GM18867 (cell line): ENCODE data around the gene WDR59.
"Not testable (repeated sequence)": the region's sequence is repeated elsewhere in the genome, so short reads cannot be mapped to it uniquely, and the experiment has no call there.

Source experiments
- ATAC-seq: cut with Tn5 transposase; IDR thresholded peaks from one replicate; pipeline ENCODE4 v1.9.1; 2021; ENCODE audit warnings: mild to moderate bottlenecking, moderate library complexity; ENCODE audit not compliant: unreplicated experiment

WDR59 gene, protein sequence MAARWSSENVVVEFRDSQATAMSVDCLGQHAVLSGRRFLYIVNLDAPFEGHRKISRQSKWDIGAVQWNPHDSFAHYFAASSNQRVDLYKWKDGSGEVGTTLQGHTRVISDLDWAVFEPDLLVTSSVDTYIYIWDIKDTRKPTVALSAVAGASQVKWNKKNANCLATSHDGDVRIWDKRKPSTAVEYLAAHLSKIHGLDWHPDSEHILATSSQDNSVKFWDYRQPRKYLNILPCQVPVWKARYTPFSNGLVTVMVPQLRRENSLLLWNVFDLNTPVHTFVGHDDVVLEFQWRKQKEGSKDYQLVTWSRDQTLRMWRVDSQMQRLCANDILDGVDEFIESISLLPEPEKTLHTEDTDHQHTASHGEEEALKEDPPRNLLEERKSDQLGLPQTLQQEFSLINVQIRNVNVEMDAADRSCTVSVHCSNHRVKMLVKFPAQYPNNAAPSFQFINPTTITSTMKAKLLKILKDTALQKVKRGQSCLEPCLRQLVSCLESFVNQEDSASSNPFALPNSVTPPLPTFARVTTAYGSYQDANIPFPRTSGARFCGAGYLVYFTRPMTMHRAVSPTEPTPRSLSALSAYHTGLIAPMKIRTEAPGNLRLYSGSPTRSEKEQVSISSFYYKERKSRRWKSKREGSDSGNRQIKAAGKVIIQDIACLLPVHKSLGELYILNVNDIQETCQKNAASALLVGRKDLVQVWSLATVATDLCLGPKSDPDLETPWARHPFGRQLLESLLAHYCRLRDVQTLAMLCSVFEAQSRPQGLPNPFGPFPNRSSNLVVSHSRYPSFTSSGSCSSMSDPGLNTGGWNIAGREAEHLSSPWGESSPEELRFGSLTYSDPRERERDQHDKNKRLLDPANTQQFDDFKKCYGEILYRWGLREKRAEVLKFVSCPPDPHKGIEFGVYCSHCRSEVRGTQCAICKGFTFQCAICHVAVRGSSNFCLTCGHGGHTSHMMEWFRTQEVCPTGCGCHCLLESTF

DNA sequence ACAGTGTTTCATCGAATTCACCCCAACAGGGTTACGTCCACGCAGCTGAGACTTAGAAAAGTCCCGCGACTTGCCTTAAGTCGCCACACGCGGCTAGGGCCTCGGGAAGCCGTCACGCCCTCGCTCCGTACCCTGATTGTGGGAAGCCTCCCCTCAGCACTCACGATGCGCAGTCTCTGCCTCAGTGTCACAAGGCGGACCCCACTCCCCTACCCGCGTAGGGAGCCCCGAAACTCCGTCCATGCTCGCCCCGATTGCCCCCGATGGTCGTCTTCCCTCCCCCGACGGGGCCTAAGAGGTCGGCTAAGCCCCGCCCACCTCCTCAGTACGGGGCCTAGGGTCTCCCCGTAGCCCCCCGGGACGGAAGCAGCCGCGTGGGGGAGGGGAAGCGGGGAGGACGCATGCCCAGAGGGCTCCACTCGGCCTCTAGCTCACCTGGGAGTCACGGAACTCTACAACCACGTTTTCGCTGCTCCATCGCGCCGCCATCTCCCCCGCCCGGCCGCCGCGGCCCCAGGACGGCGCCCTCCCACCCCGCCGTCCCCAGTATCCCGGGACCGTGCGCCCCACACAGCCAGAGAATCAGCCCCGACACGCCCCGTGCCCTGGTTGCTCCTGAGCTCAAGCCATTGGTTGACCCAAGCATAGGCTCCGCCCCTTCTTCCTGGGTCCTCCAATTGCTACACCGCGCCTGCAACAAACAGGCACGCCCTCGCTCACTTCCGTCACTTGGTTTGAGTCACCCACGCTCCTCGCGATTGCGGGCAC, at the start of gene WDR59:
TSS of gene WDR59 (minus strand) at position 595 of the 768 bp plus-strand sequence. CDS start at position 489, 106 bp downstream.
- peak; percentile 99 for ATAC-seq

DNA sequence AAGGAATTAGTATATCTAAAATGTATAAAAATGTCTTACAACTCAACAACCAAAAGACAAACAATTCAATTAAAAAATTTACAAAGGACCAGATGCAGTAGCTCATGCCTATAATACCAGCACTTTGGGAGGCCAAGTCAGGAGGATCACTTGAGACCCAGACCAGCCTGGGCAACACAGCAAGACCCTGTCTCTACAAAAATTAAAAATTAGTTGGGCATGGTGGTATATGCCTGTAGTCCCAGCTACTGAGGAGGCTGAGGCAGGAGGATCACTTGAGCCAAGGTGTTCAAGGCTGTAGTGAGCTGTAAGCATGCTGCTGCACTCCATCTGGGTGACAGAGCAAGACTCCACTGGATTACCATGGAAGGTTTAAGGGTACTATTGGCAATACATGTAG, 47.7 kb upstream of the WDR59 start:
- no peak for ATAC-seq

DNA sequence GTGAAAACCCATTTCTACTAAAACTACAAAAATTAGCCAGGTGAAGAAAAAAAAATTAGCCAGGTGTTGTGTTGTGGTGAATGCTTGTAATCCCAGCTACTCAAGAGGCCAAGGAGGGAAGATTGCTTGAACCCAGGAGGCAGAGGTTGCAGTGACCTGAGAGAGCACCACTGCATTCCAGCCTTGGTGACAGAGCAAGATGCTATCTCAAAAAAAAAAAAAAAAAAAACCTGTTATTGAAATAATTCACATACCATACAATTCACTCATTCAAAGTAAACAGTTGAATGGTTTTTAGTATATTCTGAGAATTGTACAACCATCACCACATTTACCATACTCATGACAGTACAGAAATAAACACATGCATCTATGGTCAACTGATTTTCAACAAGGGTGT, 44.9 kb upstream of the WDR59 start:
- ATAC-seq = no peak

DNA sequence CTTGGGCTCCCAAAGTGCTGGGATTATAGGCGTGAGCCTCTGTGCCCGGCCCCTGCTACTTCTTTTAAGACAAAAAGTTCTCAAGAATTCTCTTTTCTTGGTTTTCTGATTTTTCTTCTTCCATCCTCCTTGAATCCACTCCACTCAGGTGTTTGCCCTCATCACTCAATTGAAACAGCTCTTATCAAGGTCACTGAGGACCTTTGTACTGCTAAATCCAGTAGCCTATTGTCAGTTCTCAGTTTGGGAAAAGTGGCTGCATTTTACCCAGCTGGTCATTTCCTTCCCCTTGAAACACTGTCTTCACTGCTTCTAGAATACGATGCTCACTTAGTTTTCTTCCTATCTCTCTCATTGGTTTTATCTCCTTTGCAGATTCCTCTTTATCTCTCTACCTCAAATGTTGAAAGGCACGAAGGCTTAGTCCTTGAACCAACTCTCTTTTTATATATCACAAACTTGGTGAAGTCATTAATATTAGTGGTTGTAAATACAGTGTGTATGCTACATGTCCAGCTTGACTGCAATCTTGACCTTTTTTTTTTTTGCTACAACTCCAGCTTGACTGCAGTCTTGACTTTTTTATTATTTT, 43.7 kb upstream of the WDR59 start:
- no peak for ATAC-seq

DNA sequence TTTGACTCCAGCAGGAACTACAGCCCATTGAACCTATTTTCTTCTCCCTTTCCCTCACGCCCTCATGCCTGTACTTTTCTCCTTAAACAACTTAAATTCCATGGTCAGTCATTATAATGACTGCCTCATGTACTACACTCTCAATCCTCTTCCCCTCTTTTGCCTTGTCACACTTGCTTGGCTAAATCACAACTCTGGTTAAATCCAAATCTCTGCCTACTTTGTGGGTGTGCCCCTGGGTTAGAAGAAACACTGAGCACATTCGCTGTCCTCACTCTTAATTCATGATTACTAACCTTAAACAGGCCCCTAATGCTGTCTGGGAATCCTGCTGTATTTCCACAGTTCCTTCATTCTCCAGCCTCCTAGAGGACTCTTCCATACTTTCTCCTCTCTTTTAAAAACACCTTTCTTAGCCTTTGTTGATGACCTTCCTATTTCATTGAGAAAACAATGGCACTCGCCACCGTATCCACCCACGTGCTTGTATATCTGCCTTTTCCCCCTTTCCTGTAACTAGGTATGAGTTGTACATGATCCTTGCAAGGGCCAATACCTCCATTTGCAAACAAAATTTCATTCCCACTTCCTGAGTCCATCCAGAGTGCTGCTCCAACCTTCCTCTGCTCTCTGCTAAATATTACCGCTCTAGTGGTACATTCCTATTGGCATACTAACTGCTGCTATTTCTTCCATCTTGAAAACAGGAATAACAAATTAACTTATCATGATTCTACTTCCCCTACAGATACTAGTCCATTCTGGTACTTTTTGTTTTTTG, 42.8 kb upstream of the WDR59 start:
- ATAC-seq = no peak

DNA sequence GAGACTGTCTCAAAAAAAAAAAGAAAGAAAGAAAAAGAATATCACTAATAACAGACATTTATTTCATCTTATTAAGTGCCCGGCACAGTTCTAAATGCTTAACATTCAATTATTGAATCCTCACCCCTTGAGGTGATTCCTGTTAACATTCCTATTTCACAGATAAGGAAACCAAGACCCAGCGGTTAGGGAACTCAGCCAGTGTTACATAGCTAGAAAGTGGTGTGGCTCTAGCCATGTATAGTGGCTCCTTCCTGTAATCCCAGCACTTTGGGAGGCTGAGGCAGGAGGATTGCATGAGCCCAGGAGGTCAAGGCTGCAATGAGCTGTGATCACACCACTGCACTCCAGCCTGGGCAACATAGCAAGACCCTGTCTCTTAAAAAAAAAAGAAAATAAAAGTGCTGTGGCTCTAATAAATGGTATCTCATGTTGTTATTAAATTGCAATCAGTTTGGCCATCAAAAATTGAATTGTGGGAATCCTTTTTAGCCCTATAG, 42.0 kb upstream of the WDR59 start:
- no peak for ATAC-seq

DNA sequence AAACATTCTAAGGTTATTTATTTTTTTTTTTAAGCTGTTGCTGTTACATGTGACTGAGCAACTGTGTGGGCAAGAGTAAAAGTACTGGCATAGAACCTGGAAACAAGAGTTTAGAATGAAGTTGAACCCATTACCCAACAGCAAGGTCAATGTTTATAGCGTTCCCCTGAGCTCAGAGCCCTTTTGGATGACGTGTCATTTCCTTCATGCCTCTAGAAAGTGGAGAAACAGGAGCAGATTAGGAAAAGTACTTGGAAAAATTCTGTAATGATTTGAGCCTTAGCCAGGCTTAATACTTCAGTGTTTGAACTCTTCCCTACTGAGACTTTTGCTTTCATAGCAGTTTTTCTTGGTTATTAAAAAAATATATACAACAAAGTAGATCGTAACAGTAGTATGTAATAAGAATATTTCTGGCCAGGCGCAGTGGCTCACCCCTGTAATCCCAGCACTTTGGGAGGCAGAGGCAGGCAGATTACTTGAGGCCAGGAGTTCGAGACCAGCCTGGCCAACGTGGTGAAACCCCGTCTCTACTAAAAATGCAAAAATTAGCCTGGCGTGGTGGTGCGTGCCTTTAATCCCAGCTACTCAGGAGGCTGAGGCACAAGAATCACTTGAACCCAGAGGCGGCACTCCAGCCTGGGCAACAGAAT, 41.4 kb upstream of the WDR59 start:
- ATAC-seq = not testable (repeated sequence)

DNA sequence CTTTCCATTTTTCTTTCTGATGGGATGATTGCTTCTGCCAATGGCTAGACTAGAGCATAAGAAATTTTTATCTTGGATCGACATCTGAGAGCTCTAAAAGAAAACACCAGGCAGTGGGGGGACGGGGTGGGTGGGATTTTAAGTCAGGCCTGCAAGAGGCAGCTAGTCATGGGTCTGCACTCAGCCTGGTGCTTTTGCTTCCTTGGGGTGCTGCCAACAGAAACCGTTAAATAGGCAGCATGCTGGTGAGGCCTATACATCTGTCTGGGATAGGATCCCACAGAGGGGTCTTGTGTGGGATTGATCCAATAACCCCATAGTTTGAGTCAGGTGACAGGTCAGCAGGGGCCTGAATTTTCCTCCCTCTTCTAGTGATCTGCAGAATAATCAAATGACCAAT, 40.8 kb upstream of the WDR59 start:
- no peak for ATAC-seq

DNA sequence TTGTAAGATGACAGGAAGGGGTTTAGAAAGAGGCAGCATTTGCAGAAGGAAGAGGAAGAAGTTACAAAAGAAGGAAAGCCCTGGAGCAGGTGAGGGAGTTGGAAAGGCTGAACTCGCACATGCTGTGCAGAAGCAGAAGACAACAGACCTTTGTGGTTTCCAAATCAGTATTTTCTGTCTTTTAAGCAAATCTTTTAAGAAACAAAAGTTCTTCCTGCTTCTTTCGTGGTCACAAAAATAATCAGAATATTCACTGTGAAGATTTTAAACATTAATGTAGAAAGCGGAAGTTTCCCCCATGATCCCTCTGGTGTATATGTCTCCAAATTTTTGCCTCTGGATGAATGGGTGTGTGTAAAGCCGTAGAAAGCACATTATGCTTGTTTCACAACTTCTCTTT, 39.7 kb upstream of the WDR59 start:
- no peak for ATAC-seq

DNA sequence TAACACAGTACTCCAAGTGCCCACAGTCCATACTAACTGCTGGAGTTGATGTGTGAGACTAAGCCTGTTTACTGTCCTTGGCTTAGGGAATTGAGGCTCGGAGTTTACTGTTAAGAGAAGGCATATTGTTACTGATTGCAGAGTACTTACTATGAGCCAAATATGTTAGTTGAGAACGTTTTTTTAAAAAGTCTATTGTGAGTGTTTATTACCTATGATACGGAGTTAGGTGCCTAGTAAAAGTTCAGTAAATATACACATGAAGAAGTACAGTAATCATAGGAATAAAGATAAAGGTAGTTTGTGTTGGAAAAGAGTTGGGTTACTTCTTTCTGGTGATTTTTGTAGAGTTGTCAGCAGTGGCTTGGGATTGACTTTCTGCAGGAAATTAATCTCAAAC, 39.3 kb upstream of the WDR59 start:
- no peak for ATAC-seq

DNA sequence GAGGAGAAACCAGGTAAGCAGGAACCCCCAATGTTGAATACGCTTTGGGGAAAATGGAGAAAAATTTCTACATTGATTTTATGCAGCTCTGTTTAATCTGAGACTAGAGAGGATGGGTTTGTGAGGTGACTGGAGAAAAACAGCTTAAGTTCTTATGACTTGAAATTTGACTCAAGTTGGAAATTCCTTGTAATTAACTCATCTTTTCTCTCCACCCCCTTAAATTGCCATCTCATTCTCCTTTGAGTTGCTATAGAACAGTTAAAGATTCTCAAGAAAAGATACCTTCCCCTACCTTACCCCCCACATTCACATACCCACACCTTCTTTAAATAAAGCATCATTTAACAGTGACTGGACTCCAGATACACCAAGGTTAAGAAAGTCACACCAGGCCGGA, 38.1 kb upstream of the WDR59 start:
- ATAC-seq = no peak

DNA sequence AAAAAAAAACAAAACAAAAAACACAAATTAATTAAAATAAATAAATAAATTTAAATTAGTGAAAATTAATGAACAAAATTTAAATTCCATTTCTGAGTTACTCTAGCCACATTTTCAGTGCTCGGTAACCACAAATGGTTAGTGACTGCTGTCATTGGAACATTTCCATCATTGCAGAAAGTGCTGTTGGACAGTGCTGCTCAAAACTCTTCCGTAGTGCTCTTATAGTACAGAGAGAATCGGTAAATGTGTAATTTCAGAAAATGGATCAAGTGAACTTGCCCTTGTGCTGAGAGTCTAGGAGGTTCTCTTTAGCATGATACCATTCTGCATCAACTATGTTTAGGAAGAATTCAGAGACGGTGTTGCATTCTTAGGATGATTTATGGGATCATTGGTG, 37.6 kb upstream of the WDR59 start:
- ATAC-seq = no peak

DNA sequence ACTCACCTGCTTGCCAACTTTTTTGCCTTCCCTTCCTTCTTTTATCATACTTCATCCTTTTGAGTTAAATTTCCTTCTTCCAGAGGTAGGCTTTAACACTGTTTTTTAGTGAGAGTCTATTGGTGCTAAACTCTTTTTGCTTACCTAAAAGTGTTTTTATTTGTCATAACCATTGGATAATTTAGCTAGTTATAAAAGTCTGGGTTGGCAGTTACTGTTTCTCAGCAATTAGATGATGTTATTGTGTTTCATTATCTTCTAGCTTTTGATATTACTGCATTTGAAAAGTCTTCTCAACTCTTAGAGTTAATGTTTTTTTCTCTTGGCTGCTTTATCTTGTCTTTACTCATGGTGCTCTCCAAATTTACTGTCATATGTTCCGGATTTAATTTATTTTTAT, 36.5 kb upstream of the WDR59 start:
- ATAC-seq = no peak

DNA sequence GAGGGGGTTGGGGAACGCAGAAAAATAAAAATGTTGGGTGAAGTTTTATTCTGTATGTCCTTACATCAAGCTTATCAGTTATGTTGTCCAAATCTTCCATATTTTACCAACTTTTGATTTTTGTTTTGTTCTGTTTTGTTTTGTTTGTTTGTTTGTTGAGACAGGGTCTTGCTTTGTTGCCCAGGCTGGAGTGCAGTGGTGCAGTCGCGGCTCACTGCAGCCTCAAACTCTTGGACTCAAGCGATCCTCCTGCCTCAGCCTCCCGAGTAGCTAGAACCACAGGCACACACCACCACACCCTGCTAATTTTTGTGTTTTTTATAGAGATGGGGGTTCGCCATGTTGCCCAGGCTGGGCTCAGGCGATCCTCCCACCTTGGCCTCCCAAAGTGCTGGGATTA, 34.7 kb upstream of the WDR59 start:
- no peak for ATAC-seq

DNA sequence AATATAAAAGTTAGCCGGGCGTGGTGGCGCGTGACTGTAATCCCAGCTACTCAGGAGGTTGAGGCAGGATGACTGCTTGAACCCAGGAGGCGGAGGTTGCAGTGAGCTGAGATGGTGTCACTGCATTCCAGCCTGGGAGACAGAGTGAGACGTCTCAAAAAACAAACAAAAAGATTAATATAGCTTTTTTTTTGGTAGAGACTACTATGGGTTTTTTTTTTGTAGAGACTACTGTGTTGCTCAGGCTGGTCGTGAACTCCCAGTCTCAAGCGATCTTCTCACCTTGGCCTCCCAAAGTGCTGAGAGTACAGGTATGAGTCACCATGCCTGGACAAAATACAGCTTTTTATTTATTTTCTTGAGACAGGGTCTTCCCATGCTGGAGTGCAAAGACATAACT, 34.1 kb upstream of the WDR59 start:
- ATAC-seq = no peak

DNA sequence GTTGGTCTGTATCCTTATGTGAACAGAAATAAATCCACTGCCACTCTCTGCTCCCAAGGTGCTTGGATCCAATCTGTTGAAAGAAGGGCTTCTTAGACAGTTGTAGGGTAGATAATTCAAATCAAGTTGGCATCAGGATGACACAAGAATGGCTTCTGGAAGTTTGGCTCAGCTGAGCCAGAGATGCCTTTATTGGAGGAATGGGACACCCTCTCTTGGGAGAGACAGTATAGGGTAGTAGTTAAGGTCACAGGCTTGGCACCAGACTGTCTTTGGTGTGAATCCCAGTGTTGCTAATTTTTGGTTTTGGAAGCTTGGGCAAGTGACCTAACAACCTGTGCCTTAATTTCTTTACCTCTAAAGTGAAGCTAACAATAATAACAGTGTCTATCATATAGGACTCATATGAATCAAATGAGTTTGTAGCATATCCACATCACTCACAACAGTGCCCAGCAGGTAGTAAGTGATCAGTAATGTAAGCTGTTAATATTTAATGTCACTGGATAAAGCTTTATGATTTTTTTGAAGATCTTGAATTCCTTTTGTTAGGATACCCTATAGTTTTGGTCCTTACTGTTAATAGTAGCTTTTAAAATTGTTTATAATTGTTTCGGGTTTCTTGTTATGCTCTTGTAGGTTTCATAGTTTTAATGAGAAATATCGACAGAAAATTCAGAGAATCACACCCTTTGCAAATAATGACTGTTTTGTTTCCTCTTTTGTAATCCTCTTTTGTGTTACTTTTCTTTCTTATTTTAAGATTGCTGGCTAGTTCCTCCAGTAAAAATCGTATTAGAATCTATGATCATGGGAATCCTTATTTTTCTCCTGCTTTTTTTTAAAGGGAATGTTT, 33.0 kb upstream of the WDR59 start:
- no peak for ATAC-seq

DNA sequence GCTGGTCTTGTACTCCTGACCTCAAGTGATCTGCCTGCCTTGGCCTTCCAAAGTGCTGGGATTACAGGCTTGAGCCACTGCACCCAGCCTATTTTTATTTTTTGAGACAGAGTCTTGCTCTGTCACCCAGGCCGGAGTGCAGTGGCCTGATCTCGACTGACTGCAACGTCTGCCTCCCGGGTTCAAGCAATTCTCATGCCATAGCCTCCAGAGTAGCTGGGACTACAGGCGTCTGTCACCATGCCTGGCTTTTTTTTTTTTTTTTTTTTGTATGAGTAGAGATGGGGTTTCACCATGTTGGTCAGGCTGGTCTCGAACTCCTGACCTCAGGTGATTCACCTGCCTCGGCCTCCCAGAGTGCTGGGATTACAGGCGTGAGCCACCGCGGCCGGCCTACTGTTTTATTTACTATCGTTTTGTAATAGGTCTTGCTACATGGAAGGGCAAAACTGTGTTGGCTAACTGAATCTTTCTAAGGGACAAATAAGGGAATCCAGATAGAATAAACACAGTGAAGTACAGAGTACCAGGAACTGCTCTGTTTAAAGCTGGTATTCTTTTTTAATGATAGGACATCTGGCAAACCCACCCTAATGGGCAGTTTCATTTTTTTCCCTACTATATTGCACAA, 31.6 kb upstream of the WDR59 start:
- ATAC-seq = not testable (repeated sequence)

DNA sequence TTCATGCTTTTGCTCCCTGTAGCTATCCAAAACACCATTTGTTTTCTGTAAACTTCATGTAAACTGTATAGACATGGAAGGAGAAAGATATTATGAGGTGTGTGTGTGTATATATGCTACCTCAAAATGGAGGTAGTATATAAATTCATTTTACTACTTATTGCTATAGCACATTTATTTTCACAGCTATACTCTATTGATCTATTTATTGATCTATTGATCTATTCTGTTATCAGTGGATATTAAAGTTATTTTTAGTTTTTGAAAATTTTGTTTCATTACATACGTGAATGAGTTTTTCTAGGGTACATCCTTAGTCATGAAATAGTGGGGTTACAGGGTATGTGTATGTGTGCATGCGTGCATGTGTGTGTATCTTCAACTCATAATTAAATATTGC, 29.4 kb upstream of the WDR59 start:
- no peak for ATAC-seq
